Mucosa of descending colon (tissue), 3 donors: ENCODE measurements around the gene HEPHL1. TPM values are rescaled to one million over a fixed set of nuclear protein-coding genes. Genes with fewer than 3 reads are reported as not detected.
A peak's percentile ranks its signal among the peaks of the same experiment; 100 is the strongest.
"Not testable (repeated sequence)": the region's sequence is repeated elsewhere in the genome, so short reads cannot be mapped to it uniquely, and the experiment has no call there.

Source experiments
- ATAC-seq: fragments of 200-7000 bp; cut with Tn5 transposase; one replicate; pipeline ENCODE4 v1.9.1; 2020; ENCODE audit warnings: mild to moderate bottlenecking, moderate library complexity
- DNase-seq, 3 donors: peaks; one replicate each; pipeline ENCODE4 v3.0.0-alpha.2; 2020
- H3K36me3 ChIP-seq: fragments of 200-600 bp; one replicate; pipeline ENCODE4 v1.8.0; 2021; ENCODE audit warnings: low read depth, mild to moderate bottlenecking
- H3K4me1 ChIP-seq: fragments of 200-600 bp; one replicate; pipeline ENCODE4 v1.8.0; 2021; ENCODE audit warnings: low read depth, mild to moderate bottlenecking
- H3K4me3 ChIP-seq: fragments of 200-600 bp; one replicate; pipeline ENCODE4 v1.8.0; 2021; ENCODE audit warnings: mild to moderate bottlenecking
- H3K9me3 ChIP-seq: fragments of 200-600 bp; one replicate; pipeline ENCODE4 v1.8.0; 2021; ENCODE audit warnings: mild to moderate bottlenecking
- intact Hi-C, 2 donors: fragments of 100-400 bp; cut with DNase I in 1 of 2; cut with micrococcal nuclease in 1 of 2; formaldehyde crosslinking; loops; one replicate each; pipeline versions ENCODE4 v1.11.0 to v1.11.1; 2022; cut with DNase I, micrococcal nuclease
- long read RNA-seq, 2 donors: library from polyadenylated mRNA; unstranded; transcript quantifications; one replicate each; pipeline ENCODE4 v2.0.0, GENCODE V29; 2019 to 2021
- total RNA-seq, 3 donors: library from RNA; stranded (reverse); fragmentation: NEBNext Ultra II Directional in 2 of 3; extraction: Animal tissue kit (Norgen Biotek cat#: 25700) in 2 of 3; gene quantifications; one replicate each; pipeline versions ENCODE4 v1.2.1 to v1.2.4, GENCODE V29; 2021 to 2023
- TF ChIP-seq, protein P1 (sequence below): fragments of 200-600 bp; IDR thresholded peaks from one replicate; pipeline ENCODE4 v1.8.0; 2022; ENCODE audit warnings: antibody characterized with exemption, mild to moderate bottlenecking
- donor health status: DM: no; HTN: no; CAD: no; lungs with moderate emphysema.
- donor health status: DM: no; HTN: no; CAD: no.
- donor health status: DM: no; HTN: yes; CAD: no.

The HEPHL1 gene, protein sequence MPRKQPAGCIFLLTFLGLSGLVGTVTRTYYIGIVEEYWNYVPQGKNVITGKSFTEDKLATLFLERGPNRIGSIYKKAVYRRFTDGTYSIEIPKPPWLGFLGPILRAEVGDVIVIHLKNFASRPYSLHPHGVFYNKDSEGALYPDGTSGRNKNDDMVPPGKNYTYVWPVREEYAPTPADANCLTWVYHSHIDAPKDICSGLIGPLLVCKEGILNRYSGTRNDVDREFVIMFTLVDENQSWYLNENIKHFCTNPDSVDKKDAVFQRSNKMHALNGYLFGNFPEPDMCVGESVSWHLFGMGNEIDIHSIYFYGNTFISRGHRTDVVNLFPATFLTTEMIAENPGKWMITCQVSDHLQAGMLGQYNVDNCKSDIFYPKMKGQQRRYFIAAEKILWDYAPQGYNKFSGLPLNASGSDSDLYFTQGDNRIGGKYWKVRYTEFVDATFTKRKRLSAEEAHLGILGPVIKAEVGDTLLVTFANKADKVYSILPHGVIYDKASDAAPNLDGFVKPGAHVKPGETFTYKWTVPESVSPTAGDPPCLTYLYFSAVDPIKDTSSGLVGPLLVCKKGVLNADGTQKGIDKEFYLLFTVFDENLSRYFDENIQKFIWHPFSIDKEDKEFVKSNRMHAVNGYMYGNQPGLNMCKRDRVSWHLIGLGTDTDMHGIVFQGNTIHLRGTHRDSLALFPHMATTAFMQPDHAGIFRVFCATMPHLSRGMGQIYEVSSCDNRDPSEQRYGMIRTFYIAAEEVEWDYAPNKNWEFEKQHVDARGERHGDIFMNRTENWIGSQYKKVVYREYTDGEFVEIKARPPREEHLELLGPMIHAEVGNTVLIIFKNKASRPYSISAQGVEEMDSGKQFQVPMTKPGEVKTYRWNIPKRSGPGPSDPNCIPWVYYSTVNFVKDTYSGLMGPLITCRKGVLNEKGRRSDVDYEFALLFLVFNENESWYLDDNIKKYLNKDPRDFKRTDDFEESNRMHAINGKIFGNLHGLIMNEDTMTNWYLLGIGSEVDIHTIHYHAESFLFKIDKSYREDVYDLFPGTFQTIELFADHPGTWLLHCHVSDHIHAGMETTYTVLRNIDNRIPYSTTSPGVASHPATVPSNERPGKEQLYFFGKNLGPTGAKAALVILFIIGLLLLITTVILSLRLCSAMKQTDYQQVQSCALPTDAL
- under 1 TPM in 1 of 3 donors, not detected in 2; 0.06 TPM for total RNA-seq
- long read RNA-seq, donor 1, result 0 reads
- long read RNA-seq, donor 2, result 0 reads

DNA sequence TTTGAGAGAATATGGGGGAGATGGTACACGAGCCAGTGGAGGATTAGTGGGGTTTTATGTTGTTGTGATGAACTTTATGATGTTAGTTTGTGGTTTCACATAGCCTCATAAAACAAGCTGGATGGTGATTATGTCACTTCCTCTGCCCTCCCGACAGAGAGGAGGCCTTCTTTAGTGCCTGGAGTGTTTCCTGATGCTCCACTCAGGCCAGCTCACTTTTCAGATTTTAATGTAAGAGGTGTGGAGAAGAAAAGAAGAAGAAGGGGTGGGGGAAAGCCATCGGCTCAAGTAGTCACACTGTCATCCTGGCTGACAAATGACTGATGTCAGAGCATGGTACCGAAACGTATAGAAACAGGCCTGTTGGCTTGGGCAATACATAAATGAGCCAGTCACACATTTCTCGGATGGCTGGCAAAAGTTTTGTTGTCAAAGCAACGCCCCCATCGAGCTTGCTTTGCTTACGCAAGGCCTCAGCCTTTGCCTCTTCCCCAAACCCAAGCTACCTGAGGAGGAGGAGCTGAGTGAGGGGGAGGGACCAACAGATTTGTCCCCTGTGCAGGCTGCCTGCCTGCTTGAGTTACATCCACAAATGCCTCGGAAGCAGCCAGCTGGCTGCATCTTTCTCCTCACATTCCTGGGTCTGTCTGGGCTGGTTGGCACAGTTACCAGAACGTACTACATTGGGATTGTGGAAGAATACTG is at the start of gene HEPHL1:
HEPHL1 (plus strand) TSS at position 578 of the 705 bp plus-strand sequence; CDS start at position 593, 15 bp downstream.
- TF ChIP-seq, protein P1, sequence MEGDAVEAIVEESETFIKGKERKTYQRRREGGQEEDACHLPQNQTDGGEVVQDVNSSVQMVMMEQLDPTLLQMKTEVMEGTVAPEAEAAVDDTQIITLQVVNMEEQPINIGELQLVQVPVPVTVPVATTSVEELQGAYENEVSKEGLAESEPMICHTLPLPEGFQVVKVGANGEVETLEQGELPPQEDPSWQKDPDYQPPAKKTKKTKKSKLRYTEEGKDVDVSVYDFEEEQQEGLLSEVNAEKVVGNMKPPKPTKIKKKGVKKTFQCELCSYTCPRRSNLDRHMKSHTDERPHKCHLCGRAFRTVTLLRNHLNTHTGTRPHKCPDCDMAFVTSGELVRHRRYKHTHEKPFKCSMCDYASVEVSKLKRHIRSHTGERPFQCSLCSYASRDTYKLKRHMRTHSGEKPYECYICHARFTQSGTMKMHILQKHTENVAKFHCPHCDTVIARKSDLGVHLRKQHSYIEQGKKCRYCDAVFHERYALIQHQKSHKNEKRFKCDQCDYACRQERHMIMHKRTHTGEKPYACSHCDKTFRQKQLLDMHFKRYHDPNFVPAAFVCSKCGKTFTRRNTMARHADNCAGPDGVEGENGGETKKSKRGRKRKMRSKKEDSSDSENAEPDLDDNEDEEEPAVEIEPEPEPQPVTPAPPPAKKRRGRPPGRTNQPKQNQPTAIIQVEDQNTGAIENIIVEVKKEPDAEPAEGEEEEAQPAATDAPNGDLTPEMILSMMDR, result no peak
- intact Hi-C loops, result no loop called here
- Histone ChIP-seq H3K4me3 (no peak within 1 kb of the TSS), H3K4me1 (no peaks in the 10 kb centered on the region), H3K9me3 (no peaks in the 10 kb centered on the region), H3K36me3 (no peaks in the 10 kb centered on the region)
- no peak for DNase-seq
- ATAC-seq, result peak; percentile 13

DNA sequence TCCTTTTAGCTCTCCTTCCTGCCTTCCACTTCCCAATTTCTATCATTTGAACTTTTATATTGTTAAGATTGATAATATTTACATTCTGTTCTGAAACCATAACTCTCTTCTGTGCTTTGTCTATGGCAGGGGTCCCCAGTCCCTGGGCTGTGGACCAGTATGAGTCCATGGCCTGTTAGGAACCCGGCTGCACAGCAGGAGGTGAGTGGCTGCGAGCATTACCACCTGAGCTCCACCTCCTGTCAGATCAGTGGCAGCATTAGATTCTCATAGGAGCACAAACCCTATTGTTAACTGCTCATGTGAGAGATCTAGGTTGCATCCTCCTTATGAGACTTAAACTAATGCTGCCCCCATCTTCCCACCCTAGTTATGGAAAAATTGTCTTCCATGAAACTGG is 48.4 kb upstream of the HEPHL1 start:
- Histone ChIP-seq H3K9me3 (no peaks in the 10 kb centered on the region), H3K4me3 (no peak overlapping the region), H3K36me3 (no peaks in the 10 kb centered on the region), H3K4me1 (no peaks in the 10 kb centered on the region)
- ATAC-seq (no peak), DNase-seq (no peak)
- TF ChIP-seq, protein P1, result no peak
- intact Hi-C loops, result no loop called here

DNA sequence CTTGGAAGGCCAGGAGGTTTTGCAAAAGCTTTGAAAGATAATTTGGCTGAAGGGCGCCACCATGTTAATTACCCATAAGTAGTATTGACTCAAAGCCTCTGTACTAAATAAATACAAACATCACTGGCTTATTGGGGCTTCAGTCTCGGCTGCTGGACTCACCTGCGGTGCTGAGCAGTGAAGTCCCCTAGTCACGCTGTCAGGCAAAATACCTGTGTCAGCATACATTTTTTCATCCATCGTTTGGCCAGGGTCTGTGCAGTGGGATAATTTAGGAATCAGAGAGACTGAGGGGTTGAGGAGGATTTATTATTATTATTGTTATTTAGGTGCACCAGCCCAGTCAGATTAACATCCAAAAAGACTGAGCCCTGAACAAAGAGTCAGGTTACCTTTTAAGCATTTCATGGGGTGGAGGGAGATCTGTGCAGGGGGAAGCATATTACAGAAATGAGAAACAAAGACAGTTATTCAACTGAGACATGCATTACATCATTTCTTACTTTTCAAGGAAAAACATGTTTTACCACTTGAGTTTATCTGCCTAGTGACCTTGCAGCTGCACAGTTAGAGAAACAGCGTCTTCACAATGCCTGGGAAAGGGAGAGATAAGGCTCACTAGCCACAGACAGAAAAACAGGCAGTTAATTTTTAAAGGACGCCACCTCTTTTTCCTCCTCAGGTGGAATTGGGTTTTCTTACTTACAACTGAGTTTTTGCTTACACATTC is 47.7 kb upstream of the HEPHL1 start:
- H3K4me1 ChIP-seq, DNase-seq, H3K4me3 ChIP-seq, H3K9me3 ChIP-seq, ATAC-seq, H3K36me3 ChIP-seq, intact Hi-C loops: not testable (repeated sequence)

DNA sequence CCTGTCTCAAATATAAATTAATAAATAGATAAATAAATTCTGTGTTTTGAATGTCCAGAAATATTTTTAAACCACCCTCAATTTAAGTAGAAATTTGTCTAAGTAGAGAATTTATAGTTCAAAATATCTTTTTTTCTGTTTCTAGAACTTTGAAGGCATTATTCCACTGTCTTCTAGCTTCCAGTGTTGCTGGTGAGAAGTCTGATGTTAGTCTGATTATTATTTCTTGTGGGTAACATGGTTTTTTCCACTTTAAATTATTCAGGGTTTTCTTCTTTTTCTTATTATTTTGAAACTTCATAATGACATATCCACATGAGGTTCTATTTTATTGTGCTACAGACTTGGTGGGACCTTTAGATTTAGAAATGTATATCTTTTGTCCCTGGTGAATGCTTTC is 46.4 kb upstream of the HEPHL1 start:
- no peak for ATAC-seq
- intact Hi-C loops, result no loop called here
- DNase-seq, result no peak
- TF ChIP-seq, protein P1, result no peak
- H3K4me3 ChIP-seq, result no peak overlapping the region
- H3K9me3 ChIP-seq, result no peaks in the 10 kb centered on the region
- H3K4me1 ChIP-seq, result no peaks in the 10 kb centered on the region
- no peaks in the 10 kb centered on the region for H3K36me3 ChIP-seq

DNA sequence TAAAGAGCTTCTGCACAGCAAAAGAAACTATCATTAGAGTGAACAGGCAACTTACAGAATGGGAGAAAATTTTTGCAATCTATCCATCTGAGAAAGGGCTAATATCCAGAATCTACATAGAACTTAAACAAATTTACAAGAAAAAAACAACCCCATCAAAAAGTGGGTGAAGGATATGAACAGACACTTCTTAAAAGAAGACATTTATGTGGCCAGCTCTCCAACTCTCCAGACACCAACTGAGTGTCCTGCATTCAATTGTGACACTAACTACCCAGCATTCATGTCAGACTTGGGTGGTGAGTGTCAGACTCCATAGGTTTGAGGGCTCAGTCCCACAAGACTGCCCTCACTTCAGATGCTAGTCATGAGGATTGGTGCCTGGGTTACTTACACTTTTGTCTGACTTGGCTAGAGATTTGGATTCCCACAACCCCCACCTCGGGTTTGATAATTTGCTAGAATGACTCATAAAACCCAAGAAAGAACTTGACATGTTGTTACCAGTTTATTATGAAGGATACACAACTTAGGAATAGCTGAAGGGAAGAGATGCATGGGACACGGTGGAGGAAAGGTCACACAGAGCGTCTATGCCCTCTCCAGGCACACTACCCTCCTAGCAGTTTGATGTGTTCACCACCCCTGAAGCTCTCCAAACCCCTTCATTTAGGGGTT is 44.4 kb upstream of the HEPHL1 start:
- H3K4me3 ChIP-seq, DNase-seq, H3K36me3 ChIP-seq, H3K4me1 ChIP-seq, H3K9me3 ChIP-seq, intact Hi-C loops, ATAC-seq: not testable (repeated sequence)
